GM10266 (cell line): Measurements from ENCODE around the gene DDX53.

ENCODE experiments used
- DNase-seq: peaks from one replicate; pipeline ENCODE4 v3.0.0; 2012; ENCODE audit errors: extremely low spot score
- CTCF ChIP-seq: IDR thresholded peaks from 2 replicates; pipeline ENCODE4 v1.5.1; 2012; ENCODE audit warnings: mild to moderate bottlenecking, low read depth; ENCODE audit not compliant: control insufficient read depth, insufficient read depth; ENCODE audit errors: missing control alignments

Gene DDX53

GRCh38 chrX:22999696-23000223 is at the start of gene DDX53:
TSS of gene DDX53 (plus strand) at chrX:22999960. CDS start at chrX:23000058, 98 bp downstream.
- TF ChIP-seq CTCF: no peak
- DNase-seq: no peak

- no peak for TF ChIP-seq CTCF
Measured at GRCh38 chrX:22950269-22951266, 49.2 kb upstream of the DDX53 start.

GRCh38 chrX:22952010-22952409 is 47.8 kb upstream of the DDX53 start:
- no peak for TF ChIP-seq CTCF
- no peak for DNase-seq

More at GRCh38 chrX:22950269-22951266, 49.2 kb upstream of the DDX53 start:
- no peak for DNase-seq

GRCh38 chrX:22958250-22958649 is 41.5 kb upstream of the DDX53 start:
- no peak for DNase-seq
- no peak for TF ChIP-seq CTCF

GRCh38 chrX:22959204-22959920 is 40.4 kb upstream of the DDX53 start:
- TF ChIP-seq CTCF: no peak
- DNase-seq: no peak

GRCh38 chrX:22963196-22963595 is 36.6 kb upstream of the DDX53 start:
- no peak for TF ChIP-seq CTCF
- DNase-seq: no peak
